Sigmoid colon (tissue), 7 donors: ENCODE results near the gene CEP95. TPM values are rescaled to one million over a fixed set of nuclear protein-coding genes. Genes with fewer than 3 reads are reported as not detected.

ENCODE experiments used
- DNase-seq: peaks from one replicate; pipeline ENCODE4 v3.0.0-alpha.2; 2019
- H3K27ac ChIP-seq, 4 donors: fragments of 200-600 bp; sonication (generic); one replicate each; pipeline ENCODE4 v1.5.1; 2016 to 2019; ENCODE audit warnings: mild to moderate bottlenecking in 1 of 4
- H3K27me3 ChIP-seq, 3 donors: fragments of 200-600 bp; sonication (generic); one replicate each; pipeline ENCODE4 v1.5.1; 2019; ENCODE audit warnings: mild to moderate bottlenecking in 1 of 3
- H3K36me3 ChIP-seq, 4 donors: fragments of 200-600 bp; sonication (generic); one replicate each; pipeline ENCODE4 v1.5.1; 2016 to 2019
- H3K4me1 ChIP-seq, 4 donors: fragments of 200-600 bp; sonication (generic); one replicate each; pipeline ENCODE4 v1.5.1; 2017 to 2019
- H3K4me3 ChIP-seq, 4 donors: fragments of 200-600 bp; sonication (generic); one replicate each; pipeline ENCODE4 v1.5.1; 2017 to 2019; ENCODE audit warnings: mild to moderate bottlenecking in 2 of 4, moderate library complexity in 1 of 4
- H3K9me3 ChIP-seq, 4 donors: fragments of 200-600 bp in 3 of 4; sonication (generic) in 3 of 4; one replicate each; pipeline versions ENCODE4 v1.5.1 to v1.6.1; 2013 to 2019
- EP300 ChIP-seq, 4 donors: sonication (generic); formaldehyde crosslinking; IDR thresholded peaks; one replicate each; pipeline ENCODE4 v1.6.1; 2017; ENCODE audit warnings: antibody characterized with exemption in 4 of 4
- POLR2A ChIP-seq, 2 donors: fragments of 450-650 bp; IDR thresholded peaks; one replicate each; pipeline ENCODE4 v1.6.1; 2016; ENCODE audit warnings: antibody characterized with exemption in 2 of 2, mild to moderate bottlenecking in 2 of 2, moderate library complexity in 2 of 2
- POLR2AphosphoS5 ChIP-seq, 4 donors: sonication (generic); formaldehyde crosslinking; IDR thresholded peaks; one replicate each; pipeline ENCODE4 v1.6.1; 2017; ENCODE audit warnings: antibody characterized with exemption in 4 of 4
- WGBS, 2 donors: extraction: QIAGEN DNeasy Blood & Tissue Kit; methylation state at CpG; one replicate each; pipeline ENCODE4 v1.1.7; 2013; 5-methylcytosine and 5-hydroxymethylcytosine counted together
- intact Hi-C: fragments of 100-400 bp; cut with DNase I; formaldehyde crosslinking; loops from one replicate; pipeline ENCODE4 v1.15.1; 2023
- polyA plus RNA-seq, 3 donors: library from polyadenylated mRNA; stranded (reverse); fragments of 200-250 nt; gene quantifications; one replicate each; pipeline ENCODE4 v1.2.3, GENCODE V29; 2013
- small RNA-seq, 3 donors: library from RNA; depleted of rRNA; stranded (forward); fragments of <200 nt; gene quantifications; one replicate each; pipeline ENCODE3, GENCODE V24; 2016
- total RNA-seq, 4 donors: library from RNA; depleted of rRNA; stranded (reverse); fragments of >200 nt; gene quantifications; one replicate each; pipeline ENCODE4 v1.1.0, GENCODE V29; 2016
- TF ChIP-seq, protein P1 (sequence below), 4 experiments: fragments of 450-650 bp in 3 of 4; fragments of 200-600 bp in 1 of 4; IDR thresholded peaks; one replicate each; pipeline ENCODE4 v1.5.1; 2016 to 2019; ENCODE audit warnings: antibody characterized with exemption in 4 of 4, mild to moderate bottlenecking in 3 of 4, moderate library complexity in 2 of 4
- donor health status: healthy with polysubstance abuse.
- donor health status: Bipolar disorder and iron deficiency.
- donor health status: healthy.

CEP95 gene
- total and polyA plus RNA-seq, 7 donors = 13.2 to 74.5 (median 34.9) TPM

DNA sequence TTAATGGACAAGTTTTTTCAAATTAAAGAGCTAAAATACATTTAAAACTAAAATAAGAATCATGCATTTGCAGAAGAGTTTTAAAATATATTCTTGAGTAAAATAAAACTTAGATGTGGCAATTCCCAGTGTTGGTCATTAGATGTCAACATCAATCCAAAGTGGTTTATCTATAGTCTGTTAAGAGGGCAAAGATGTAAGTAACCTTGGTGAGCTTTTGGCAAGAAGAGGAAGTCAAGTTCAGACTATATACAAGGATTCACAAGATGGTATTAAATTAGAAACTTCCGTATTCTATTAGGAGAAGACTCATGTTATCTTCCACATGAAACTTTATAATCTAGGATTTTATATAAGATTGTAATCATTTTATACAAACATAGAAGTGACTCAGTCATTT is 73.1 kb downstream of the CEP95 start:
- no peaks in the 10 kb centered on the region for H3K9me3 ChIP-seq
- no peak overlapping the region for H3K4me3 ChIP-seq
- WGBS, 2 donors = 89 to 93% methylated on average over 1 of the region's 1 CpG
- H3K36me3 ChIP-seq = peaks cover 0 to 71% (median 19%) of the 10 kb centered on the region in 4 donors
- no peaks in the 10 kb centered on the region for H3K27me3 ChIP-seq
- intact Hi-C loops = no loop called here
- TF ChIP-seq, protein P1, sequence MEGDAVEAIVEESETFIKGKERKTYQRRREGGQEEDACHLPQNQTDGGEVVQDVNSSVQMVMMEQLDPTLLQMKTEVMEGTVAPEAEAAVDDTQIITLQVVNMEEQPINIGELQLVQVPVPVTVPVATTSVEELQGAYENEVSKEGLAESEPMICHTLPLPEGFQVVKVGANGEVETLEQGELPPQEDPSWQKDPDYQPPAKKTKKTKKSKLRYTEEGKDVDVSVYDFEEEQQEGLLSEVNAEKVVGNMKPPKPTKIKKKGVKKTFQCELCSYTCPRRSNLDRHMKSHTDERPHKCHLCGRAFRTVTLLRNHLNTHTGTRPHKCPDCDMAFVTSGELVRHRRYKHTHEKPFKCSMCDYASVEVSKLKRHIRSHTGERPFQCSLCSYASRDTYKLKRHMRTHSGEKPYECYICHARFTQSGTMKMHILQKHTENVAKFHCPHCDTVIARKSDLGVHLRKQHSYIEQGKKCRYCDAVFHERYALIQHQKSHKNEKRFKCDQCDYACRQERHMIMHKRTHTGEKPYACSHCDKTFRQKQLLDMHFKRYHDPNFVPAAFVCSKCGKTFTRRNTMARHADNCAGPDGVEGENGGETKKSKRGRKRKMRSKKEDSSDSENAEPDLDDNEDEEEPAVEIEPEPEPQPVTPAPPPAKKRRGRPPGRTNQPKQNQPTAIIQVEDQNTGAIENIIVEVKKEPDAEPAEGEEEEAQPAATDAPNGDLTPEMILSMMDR (IDR thresholded peaks at IDR 0.05) = no peak
- TF ChIP-seq POLR2AphosphoS5 (IDR thresholded peaks at IDR 0.05) (no peak), POLR2A (IDR thresholded peaks at IDR 0.05) (no peak), EP300 (IDR thresholded peaks at IDR 0.05) (no peak)
- no peak for DNase-seq
- no peak overlapping the region for H3K27ac ChIP-seq
- H3K4me1 ChIP-seq = no peaks in the 10 kb centered on the region

DNA sequence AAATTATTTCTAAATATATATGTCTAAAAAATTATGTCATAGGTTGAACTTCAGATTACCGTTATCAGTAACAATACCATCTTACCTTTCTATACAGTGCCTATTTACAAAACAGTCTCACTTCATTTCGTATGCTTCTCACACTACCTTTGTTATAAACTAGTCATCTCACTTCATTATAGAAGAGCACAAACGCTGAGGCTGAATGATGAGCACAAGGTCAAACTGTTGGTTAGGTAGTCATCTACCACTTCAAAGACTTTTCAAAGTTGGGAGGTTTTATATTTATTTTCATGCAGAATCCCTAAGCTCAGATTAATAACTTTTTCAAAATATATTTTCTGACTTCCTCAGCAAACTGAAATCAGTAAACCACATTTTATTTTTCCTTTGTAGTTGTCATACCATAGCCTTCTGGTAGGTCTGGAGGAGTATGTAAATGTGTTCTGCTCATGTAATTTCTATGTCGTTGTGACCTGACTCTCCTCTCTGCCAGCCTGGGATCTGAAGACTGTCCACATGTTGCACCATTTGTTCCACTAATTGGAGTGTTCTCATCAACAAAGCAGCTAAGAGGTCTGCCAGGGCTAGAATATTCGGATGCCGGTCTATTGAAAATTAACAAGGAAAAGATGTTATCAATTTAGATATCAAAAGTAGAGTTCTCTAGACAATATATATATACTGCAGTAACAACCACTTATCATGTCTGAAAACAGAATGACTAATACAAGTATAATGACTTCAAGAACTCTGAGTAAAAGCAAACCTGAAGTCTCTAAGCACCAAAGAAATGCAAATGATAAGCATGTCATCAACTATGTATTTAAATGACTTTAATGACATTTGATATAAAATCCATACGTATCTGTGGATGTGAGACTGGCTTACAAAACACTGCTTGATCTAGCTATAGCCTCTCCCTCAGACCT is 73.9 kb downstream of the CEP95 start:
- H3K4me1 ChIP-seq = no peaks in the 10 kb centered on the region
- H3K27me3 ChIP-seq = no peaks in the 10 kb centered on the region
- intact Hi-C loops = no loop called here
- TF ChIP-seq, protein P1 (IDR thresholded peaks at IDR 0.05) = no peak
- peaks cover 0 to 71% (median 19%) of the 10 kb centered on the region in 4 donors for H3K36me3 ChIP-seq
- 79 to 80% methylated on average over 7 of the region's 7 CpGs for WGBS, 2 donors
- H3K4me3 ChIP-seq = no peak overlapping the region
- no peak for DNase-seq
- no peak overlapping the region for H3K27ac ChIP-seq
- H3K9me3 ChIP-seq = no peaks in the 10 kb centered on the region

- H3K27me3 ChIP-seq = no peaks in the 10 kb centered on the region
- no peaks in the 10 kb centered on the region for H3K4me1 ChIP-seq
- DNase-seq = no peak
- 69 to 85% methylated on average over 3 of the region's 3 CpGs for whole genome bisulfite sequencing, 2 donors
- H3K27ac ChIP-seq = no peak overlapping the region
- TF ChIP-seq EP300 (IDR thresholded peaks at IDR 0.05) (no peak), POLR2A (IDR thresholded peaks at IDR 0.05) (no peak), POLR2AphosphoS5 (IDR thresholded peaks at IDR 0.05) (no peak)
- TF ChIP-seq, protein P1 (IDR thresholded peaks at IDR 0.05) = no peak
- no peak overlapping the region for H3K4me3 ChIP-seq
- peaks cover 0 to 57% (median 17%) of the 10 kb centered on the region in 4 donors for H3K36me3 ChIP-seq
- intact Hi-C loops = no loop called here
- no peaks in the 10 kb centered on the region for H3K9me3 ChIP-seq
These were observed 76.3 kb downstream of the CEP95 start for GRCh38 chr17:64583038-64583437.

GRCh38 chr17:64585146-64585545 is 78.4 kb downstream of the CEP95 start:
- TF ChIP-seq EP300 (IDR thresholded peaks at IDR 0.05) (no peak), POLR2A (IDR thresholded peaks at IDR 0.05) (no peak), POLR2AphosphoS5 (IDR thresholded peaks at IDR 0.05) (no peak)
- TF ChIP-seq, protein P1 (IDR thresholded peaks at IDR 0.05) = no peak
- H3K4me3 ChIP-seq = no peak overlapping the region
- H3K27ac ChIP-seq = no peak overlapping the region
- peaks cover 0 to 54% (median 15%) of the 10 kb centered on the region in 4 donors for H3K36me3 ChIP-seq
- H3K4me1 ChIP-seq = no peaks in the 10 kb centered on the region
- 74 to 94% methylated on average over 2 of the region's 2 CpGs for WGBS, 2 donors
- intact Hi-C loops = no loop called here
- DNase-seq = no peak
- no peaks in the 10 kb centered on the region for H3K9me3 ChIP-seq
- H3K27me3 ChIP-seq = no peaks in the 10 kb centered on the region

Small RNA genes lying within 50 kb of the gene (small RNA-seq; reads per million reads assigned to genes)
- gene AC009994.1 = 0 reads per million in 3 donors
- 0 reads per million in 3 donors for gene ATP5MFP4

Other genes starting within 250 kb of the CEP95 start
- gene TEX2, start 243.7 kb upstream of the CEP95 start, total RNA-seq = 10 to 100 TPM; 39.3 to 50.7 (median 42.5) TPM
- 10 to 100 TPM in 1 of 3 donors, 1 to 10 TPM in 2; 4.6 to 14.5 (median 7.8) TPM for gene TEX2, start 243.7 kb upstream of the CEP95 start, polyA plus RNA-seq
- 10 to 100 TPM; 36.0 to 60.9 (median 44.3) TPM for gene PECAM1, start 116.1 kb upstream of the CEP95 start, total RNA-seq
- gene PECAM1, start 116.1 kb upstream of the CEP95 start, polyA plus RNA-seq = 10 to 100 TPM in 1 of 3 donors, 1 to 10 TPM in 2; 3.6 to 39.0 (median 4.9) TPM
- gene MILR1, start 57.9 kb upstream of the CEP95 start, total RNA-seq = 1 to 10 TPM; 1.8 to 6.5 (median 3.1) TPM
- gene MILR1, start 57.9 kb upstream of the CEP95 start, polyA plus RNA-seq = 1 to 10 TPM; 4.4 to 7.8 (median 6.6) TPM
- 10 to 100 TPM in 2 of 4 donors, 1 to 10 TPM in 2; 5.2 to 16.1 (median 10.4) TPM for gene POLG2, start 9.9 kb upstream of the CEP95 start, total RNA-seq
- gene POLG2, start 9.9 kb upstream of the CEP95 start, polyA plus RNA-seq = 10 to 100 TPM in 1 of 3 donors, 1 to 10 TPM in 2; 3.9 to 11.0 (median 4.2) TPM
- 1,000 to 10,000 TPM in 1 of 4 donors, 100 to 1,000 TPM in 3; 488 to 1,652 (median 747) TPM for gene DDX5, start 688 bp upstream of the CEP95 start, total RNA-seq
- 100 to 1,000 TPM; 187 to 412 (median 248) TPM for gene DDX5, start 688 bp upstream of the CEP95 start, polyA plus RNA-seq
- gene SMURF2, start 155.3 kb downstream of the CEP95 start, total RNA-seq = 10 to 100 TPM; 23.8 to 30.2 (median 25.9) TPM
- gene SMURF2, start 155.3 kb downstream of the CEP95 start, polyA plus RNA-seq = 1 to 10 TPM; 5.8 to 9.0 (median 6.8) TPM